Measurements from ENCODE around the gene ERRFI1.

- TF ChIP-seq CTCF (IDR thresholded peaks at IDR 0.05 in 8 of 11, conservative IDR thresholded peaks at IDR 0.05 in 3 of 11), result no peak
- no peak for TF ChIP-seq POLR2AphosphoS5 (IDR thresholded peaks at IDR 0.05)
Measured at GRCh38 chr1:8017495-8018197, 8.5 kb downstream of the ERRFI1 start.

Data from spleen (tissue), 7 donors.